NCI-H2107 treated with DMSO at 0.1 percent for 48 hours (cell line): ENCODE measurements around the gene LCAT.
A peak's percentile ranks its signal among the peaks of the same experiment; 100 is the strongest.
"Not testable (repeated sequence)": the region's sequence is repeated elsewhere in the genome, so short reads cannot be mapped to it uniquely, and the experiment has no call there.

Experiments
- DNase-seq: peaks from one replicate; lab custom pipeline; 2025; ENCODE audit not compliant: unreplicated experiment; lab: John Stamatoyannopoulos, UW

The LCAT gene

GRCh38 chr16:67948015-67948414, 4.1 kb upstream of the LCAT start:
- DNase-seq, result no peak

GRCh38 chr16:67946966-67947558, 3.1 kb upstream of the LCAT start:
- DNase-seq, result no peak

- DNase-seq, result no peak
Measured at GRCh38 chr16:67946128-67946569, 2.2 kb upstream of the LCAT start.

GRCh38 chr16:67945392-67945933, 1.5 kb upstream of the LCAT start:
- no peak for DNase-seq

- no peak for DNase-seq
Measured at GRCh38 chr16:67944690-67945391, 921 bp upstream of the LCAT start.

- no peak for DNase-seq
Measured at GRCh38 chr16:67943256-67943618, 683 bp downstream of the LCAT start.

GRCh38 chr16:67942510-67943255, 1.2 kb downstream of the LCAT start:
- no peak for DNase-seq

GRCh38 chr16:67942200-67942509, 1.8 kb downstream of the LCAT start:
- no peak for DNase-seq

GRCh38 chr16:67941469-67942199, 2.3 kb downstream of the LCAT start:
- no peak for DNase-seq

GRCh38 chr16:67940446-67941089, 3.4 kb downstream of the LCAT start:
- no peak for DNase-seq

GRCh38 chr16:67939507-67940445, 4.1 kb downstream of the LCAT start:
- no peak for DNase-seq

GRCh38 chr16:67937713-67938112, 6.2 kb downstream of the LCAT start:
- not testable (repeated sequence) for DNase-seq

- peak; percentile 59 for DNase-seq
Measured at GRCh38 chr16:67936880-67937605, 6.9 kb downstream of the LCAT start.

GRCh38 chr16:67936124-67936879, 7.6 kb downstream of the LCAT start, which contains the start of gene PSMB10:
Gene PSMB10 (minus strand): TSS chr16:67936850. CDS start chr16:67936749, 101 bp downstream.
- no peak for DNase-seq

GRCh38 chr16:67935402-67936123, 8.4 kb downstream of the LCAT start:
- DNase-seq, result peak; percentile 92

- no peak for DNase-seq
Measured at GRCh38 chr16:67935101-67935401, 8.9 kb downstream of the LCAT start.

GRCh38 chr16:67934306-67935100, 9.4 kb downstream of the LCAT start:
- DNase-seq, result no peak
